ENCODE data around the gene DCUN1D4.
"Not testable (repeated sequence)": the region's sequence is repeated elsewhere in the genome, so short reads cannot be mapped to it uniquely, and the experiment has no call there.

The DCUN1D4 gene

GRCh38 chr4:51855751-51856150 lies 12.8 kb downstream of the DCUN1D4 start:
- no peak for DNase-seq

- no peak for DNase-seq
Observed at GRCh38 chr4:51858605-51859202, 15.8 kb downstream of the DCUN1D4 start.

- DNase-seq = no peak
Observed at GRCh38 chr4:51859476-51860031, 16.6 kb downstream of the DCUN1D4 start.

- no peak for DNase-seq
Observed at GRCh38 chr4:51862199-51862598, 19.2 kb downstream of the DCUN1D4 start.

- DNase-seq = no peak
Observed at GRCh38 chr4:51862781-51863180, 19.8 kb downstream of the DCUN1D4 start.

GRCh38 chr4:51865717-51866116 lies 22.8 kb downstream of the DCUN1D4 start:
- DNase-seq = no peak

- DNase-seq = no peak
Observed at GRCh38 chr4:51866835-51867234, 23.9 kb downstream of the DCUN1D4 start.

- no peak for DNase-seq
Observed at GRCh38 chr4:51867689-51868448, 24.9 kb downstream of the DCUN1D4 start.

- no peak for DNase-seq
Observed at GRCh38 chr4:51868449-51868847, 25.5 kb downstream of the DCUN1D4 start.

- DNase-seq = no peak
Observed at GRCh38 chr4:51870441-51871188, 27.7 kb downstream of the DCUN1D4 start.

- DNase-seq = no peak
Observed at GRCh38 chr4:51872283-51872997, 29.5 kb downstream of the DCUN1D4 start.

- DNase-seq = no peak
Observed at GRCh38 chr4:51874551-51874950, 31.6 kb downstream of the DCUN1D4 start.

GRCh38 chr4:51878431-51878830 lies 35.5 kb downstream of the DCUN1D4 start:
- no peak for DNase-seq

- no peak for DNase-seq
Observed at GRCh38 chr4:51880016-51880915, 37.3 kb downstream of the DCUN1D4 start.

GRCh38 chr4:51884055-51884454 lies 41.1 kb downstream of the DCUN1D4 start:
- no peak for DNase-seq

- DNase-seq = no peak
Observed at GRCh38 chr4:51884606-51885005, 41.7 kb downstream of the DCUN1D4 start.

- no peak for DNase-seq
Observed at GRCh38 chr4:51885363-51885762, 42.4 kb downstream of the DCUN1D4 start.

- DNase-seq = no peak
Observed at GRCh38 chr4:51890760-51891159, 47.8 kb downstream of the DCUN1D4 start.

- not testable (repeated sequence) for DNase-seq
Observed at GRCh38 chr4:51893402-51893801, 50.4 kb downstream of the DCUN1D4 start.

- no peak for DNase-seq
Observed at GRCh38 chr4:51894059-51894645, 51.2 kb downstream of the DCUN1D4 start.

- no peak for DNase-seq
Observed at GRCh38 chr4:51895158-51895557, 52.2 kb downstream of the DCUN1D4 start.
